GM12878 (cell line): ENCODE results near the gene CACNA1S. TPM values are rescaled to one million over a fixed set of nuclear protein-coding genes. Genes with fewer than 3 reads are reported as not detected.

Experiments used
- CBX3 ChIP-seq: fragments of 200-600 bp; sonication (generic); IDR thresholded peaks from 2 replicates; pipeline ENCODE4 v1.6.1; 2016; ENCODE audit warnings: low read depth, borderline replicate concordance
- EP300 ChIP-seq, 2 experiments: fragments of 150-350 bp in 1 of 2; IDR thresholded peaks; 2 replicates each; pipeline ENCODE4 v1.6.1; 2011 to 2012; ENCODE audit warnings: low read depth in 2 of 2, low read length in 2 of 2, borderline replicate concordance in 1 of 2, improper control_type of control experiment in 1 of 2, inconsistent platforms in 1 of 2; ENCODE audit not compliant: control insufficient read depth in 1 of 2
- MXI1 ChIP-seq: fragments of 150-350 bp; IDR thresholded peaks from 2 replicates; pipeline ENCODE4 v1.6.1; 2011; ENCODE audit warnings: low read depth, mild to moderate bottlenecking, inconsistent platforms, low read length, improper control_type of control experiment
- NFIC ChIP-seq: IDR thresholded peaks from 2 replicates; pipeline ENCODE4 v1.6.1; 2012; ENCODE audit warnings: low read depth, mild to moderate bottlenecking, inconsistent platforms, low read length, moderate library complexity
- polyA plus RNA-seq, 11 experiments: library from polyadenylated mRNA; depleted of rRNA in 4 of 11; unstranded in 6 of 11; stranded (reverse) in 5 of 11; fragments of >200 nt; fragmentation: Nextera tagmentation in 4 of 11; fragmentation: Illumina TruSeq in 1 of 11; extraction: Ambion mirVana in 4 of 11; extraction: Trizol in 1 of 11; gene quantifications; 1 replicate in 1 of 11; 2 replicates in 10 of 11; pipeline versions ENCODE4 v1.2.1 to v1.2.3, GENCODE V29; 2011 to 2016; ENCODE audit warnings: inconsistent platforms in 2 of 11, missing spikeins in 2 of 11, low read depth in 1 of 11
- total RNA-seq, 4 experiments: library from RNA; depleted of rRNA in 3 of 4; stranded (reverse); fragments of >200 nt in 3 of 4; fragmentation: Illumina TruSeq in 1 of 4; extraction: Trizol in 1 of 4; gene quantifications; 2 replicates each; pipeline versions ENCODE4 v1.2.1 to v1.2.3, GENCODE V29; 2013 to 2021
- TF ChIP-seq, protein P1 (sequence below): IDR thresholded peaks from 2 replicates; pipeline ENCODE4 v1.6.1; 2012; ENCODE audit warnings: mild to moderate bottlenecking, low read depth, low read length
- TF ChIP-seq, protein P2 (sequence below): fragments of 450-650 bp; IDR thresholded peaks from 2 replicates; pipeline ENCODE4 v1.6.1; 2017; ENCODE audit warnings: borderline replicate concordance
- TF ChIP-seq, protein P3 (sequence below): fragments of 450-650 bp; formaldehyde crosslinking; IDR thresholded peaks from 2 replicates; pipeline ENCODE4 v1.4.0; 2022; ENCODE audit warnings: mild to moderate bottlenecking, moderate library complexity

Gene CACNA1S
- total and polyA plus RNA-seq, 10 of the 15 experiments (the other 5 are each of a cell fraction or from before 2014, with no cell fraction given) = under 0.01 to 0.04 (median 0.02) TPM; not detected in 6

DNA sequence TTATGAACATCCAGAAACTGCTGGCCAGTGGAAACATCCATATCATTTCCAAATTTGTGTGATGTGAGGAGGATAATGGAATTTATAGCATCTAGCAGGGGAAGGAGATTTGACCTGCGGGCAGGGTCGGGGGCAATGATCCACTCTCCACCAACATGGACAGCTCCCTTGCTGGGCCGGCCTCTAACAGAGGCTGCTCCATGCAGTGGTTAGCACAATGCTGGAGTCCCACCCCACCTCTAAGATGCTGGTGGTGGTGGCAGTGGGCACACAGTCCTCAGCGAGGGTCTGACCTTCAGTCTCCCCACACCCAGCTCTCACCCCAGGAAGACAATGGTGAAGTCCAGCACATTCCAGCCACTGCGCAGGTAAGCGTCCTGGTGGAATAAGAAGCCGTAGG lies 18.7 kb downstream of the CACNA1S start (continued):
- no peak for TF ChIP-seq CBX3
- TF ChIP-seq, protein P1, sequence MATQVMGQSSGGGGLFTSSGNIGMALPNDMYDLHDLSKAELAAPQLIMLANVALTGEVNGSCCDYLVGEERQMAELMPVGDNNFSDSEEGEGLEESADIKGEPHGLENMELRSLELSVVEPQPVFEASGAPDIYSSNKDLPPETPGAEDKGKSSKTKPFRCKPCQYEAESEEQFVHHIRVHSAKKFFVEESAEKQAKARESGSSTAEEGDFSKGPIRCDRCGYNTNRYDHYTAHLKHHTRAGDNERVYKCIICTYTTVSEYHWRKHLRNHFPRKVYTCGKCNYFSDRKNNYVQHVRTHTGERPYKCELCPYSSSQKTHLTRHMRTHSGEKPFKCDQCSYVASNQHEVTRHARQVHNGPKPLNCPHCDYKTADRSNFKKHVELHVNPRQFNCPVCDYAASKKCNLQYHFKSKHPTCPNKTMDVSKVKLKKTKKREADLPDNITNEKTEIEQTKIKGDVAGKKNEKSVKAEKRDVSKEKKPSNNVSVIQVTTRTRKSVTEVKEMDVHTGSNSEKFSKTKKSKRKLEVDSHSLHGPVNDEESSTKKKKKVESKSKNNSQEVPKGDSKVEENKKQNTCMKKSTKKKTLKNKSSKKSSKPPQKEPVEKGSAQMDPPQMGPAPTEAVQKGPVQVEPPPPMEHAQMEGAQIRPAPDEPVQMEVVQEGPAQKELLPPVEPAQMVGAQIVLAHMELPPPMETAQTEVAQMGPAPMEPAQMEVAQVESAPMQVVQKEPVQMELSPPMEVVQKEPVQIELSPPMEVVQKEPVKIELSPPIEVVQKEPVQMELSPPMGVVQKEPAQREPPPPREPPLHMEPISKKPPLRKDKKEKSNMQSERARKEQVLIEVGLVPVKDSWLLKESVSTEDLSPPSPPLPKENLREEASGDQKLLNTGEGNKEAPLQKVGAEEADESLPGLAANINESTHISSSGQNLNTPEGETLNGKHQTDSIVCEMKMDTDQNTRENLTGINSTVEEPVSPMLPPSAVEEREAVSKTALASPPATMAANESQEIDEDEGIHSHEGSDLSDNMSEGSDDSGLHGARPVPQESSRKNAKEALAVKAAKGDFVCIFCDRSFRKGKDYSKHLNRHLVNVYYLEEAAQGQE = no peak
- TF ChIP-seq, protein P2, sequence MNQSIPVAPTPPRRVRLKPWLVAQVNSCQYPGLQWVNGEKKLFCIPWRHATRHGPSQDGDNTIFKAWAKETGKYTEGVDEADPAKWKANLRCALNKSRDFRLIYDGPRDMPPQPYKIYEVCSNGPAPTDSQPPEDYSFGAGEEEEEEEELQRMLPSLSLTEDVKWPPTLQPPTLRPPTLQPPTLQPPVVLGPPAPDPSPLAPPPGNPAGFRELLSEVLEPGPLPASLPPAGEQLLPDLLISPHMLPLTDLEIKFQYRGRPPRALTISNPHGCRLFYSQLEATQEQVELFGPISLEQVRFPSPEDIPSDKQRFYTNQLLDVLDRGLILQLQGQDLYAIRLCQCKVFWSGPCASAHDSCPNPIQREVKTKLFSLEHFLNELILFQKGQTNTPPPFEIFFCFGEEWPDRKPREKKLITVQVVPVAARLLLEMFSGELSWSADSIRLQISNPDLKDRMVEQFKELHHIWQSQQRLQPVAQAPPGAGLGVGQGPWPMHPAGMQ = no peak
- no peak for TF ChIP-seq NFIC
- no peak for TF ChIP-seq EP300 (IDR thresholded peaks at IDR 0.05; ENCODE audit: borderline replicate concordance in 1 of 2, control insufficient read depth in 1 of 2, low read depth in 2 of 2, low read length in 2 of 2)
- TF ChIP-seq MXI1 = no peak
- TF ChIP-seq, protein P3, sequence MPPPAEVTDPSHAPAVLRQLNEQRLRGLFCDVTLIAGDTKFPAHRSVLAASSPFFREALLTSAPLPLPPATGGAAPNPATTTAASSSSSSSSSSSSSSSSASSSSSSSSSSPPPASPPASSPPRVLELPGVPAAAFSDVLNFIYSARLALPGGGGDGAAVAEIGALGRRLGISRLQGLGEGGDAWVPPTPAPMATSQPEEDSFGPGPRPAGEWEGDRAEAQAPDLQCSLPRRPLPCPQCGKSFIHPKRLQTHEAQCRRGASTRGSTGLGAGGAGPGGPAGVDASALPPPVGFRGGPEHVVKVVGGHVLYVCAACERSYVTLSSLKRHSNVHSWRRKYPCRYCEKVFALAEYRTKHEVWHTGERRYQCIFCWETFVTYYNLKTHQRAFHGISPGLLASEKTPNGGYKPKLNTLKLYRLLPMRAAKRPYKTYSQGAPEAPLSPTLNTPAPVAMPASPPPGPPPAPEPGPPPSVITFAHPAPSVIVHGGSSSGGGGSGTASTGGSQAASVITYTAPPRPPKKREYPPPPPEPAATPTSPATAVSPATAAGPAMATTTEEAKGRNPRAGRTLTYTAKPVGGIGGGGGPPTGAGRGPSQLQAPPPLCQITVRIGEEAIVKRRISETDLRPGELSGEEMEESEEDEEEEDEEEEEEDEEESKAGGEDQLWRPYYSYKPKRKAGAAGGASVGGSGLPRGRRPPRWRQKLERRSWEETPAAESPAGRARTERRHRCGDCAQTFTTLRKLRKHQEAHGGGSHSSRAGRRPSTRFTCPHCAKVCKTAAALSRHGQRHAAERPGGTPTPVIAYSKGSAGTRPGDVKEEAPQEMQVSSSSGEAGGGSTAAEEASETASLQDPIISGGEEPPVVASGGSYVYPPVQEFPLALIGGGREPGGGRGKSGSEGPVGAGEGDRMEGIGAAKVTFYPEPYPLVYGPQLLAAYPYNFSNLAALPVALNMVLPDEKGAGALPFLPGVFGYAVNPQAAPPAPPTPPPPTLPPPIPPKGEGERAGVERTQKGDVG = no peak
